Mesenchymal stem cell (in vitro differentiated cells and primary cell): Measurements from ENCODE around the gene PARD3B.

ENCODE experiments used
- DNase-seq: peaks from one replicate; pipeline ENCODE4 v3.0.0-alpha.2; 2013
- H2AFZ ChIP-seq: one replicate; pipeline ENCODE4 v1.6.1; 2013; ENCODE audit warnings: low read depth, mild to moderate bottlenecking, control low read depth, inconsistent platforms, low read length, moderate library complexity
- H2AK5ac ChIP-seq: 2 replicates; pipeline ENCODE4 v1.6.1; 2013; ENCODE audit warnings: low read length, moderate library complexity, mild to moderate bottlenecking, inconsistent platforms; ENCODE audit not compliant: severe bottlenecking
- H2BK120ac ChIP-seq: one replicate; pipeline ENCODE4 v1.6.1; 2013; ENCODE audit warnings: low read depth, mild to moderate bottlenecking, inconsistent platforms, low read length, moderate library complexity
- H2BK12ac ChIP-seq, 2 experiments: one replicate each; pipeline ENCODE4 v1.6.1; 2013; ENCODE audit warnings: inconsistent platforms in 2 of 2, low read length in 2 of 2, mild to moderate bottlenecking in 2 of 2, moderate library complexity in 2 of 2, control low read depth in 1 of 2
- H2BK15ac ChIP-seq: one replicate; pipeline ENCODE4 v1.6.1; 2013; ENCODE audit warnings: mild to moderate bottlenecking, low read depth, inconsistent platforms; ENCODE audit not compliant: poor library complexity, severe bottlenecking
- H2BK5ac ChIP-seq: 2 replicates; pipeline ENCODE4 v1.6.1; 2013; ENCODE audit warnings: low read depth, mild to moderate bottlenecking, low read length, control low read depth, inconsistent platforms; ENCODE audit not compliant: poor library complexity, severe bottlenecking
- H3K14ac ChIP-seq, 2 experiments: one replicate each; pipeline ENCODE4 v1.6.1; 2013; ENCODE audit warnings: inconsistent platforms in 2 of 2, low read length in 2 of 2, control low read depth in 1 of 2, mild to moderate bottlenecking in 1 of 2, moderate library complexity in 1 of 2
- H3K18ac ChIP-seq, 2 experiments: one replicate each; pipeline ENCODE4 v1.6.1; 2013; ENCODE audit warnings: inconsistent platforms in 2 of 2, low read length in 2 of 2, control low read depth in 1 of 2, low read depth in 1 of 2, mild to moderate bottlenecking in 1 of 2
- H3K23ac ChIP-seq, 2 experiments: one replicate each; pipeline ENCODE4 v1.6.1; 2013; ENCODE audit warnings: inconsistent platforms in 2 of 2, low read length in 2 of 2, mild to moderate bottlenecking in 2 of 2, moderate library complexity in 2 of 2, control low read depth in 1 of 2
- H3K27ac ChIP-seq: 2 replicates; pipeline ENCODE4 v1.5.1; 2013; ENCODE audit warnings: mild to moderate bottlenecking, moderate library complexity, low read length, control low read depth, inconsistent platforms; ENCODE audit not compliant: poor library complexity, severe bottlenecking
- H3K27me3 ChIP-seq, 2 experiments: 2 replicates each; pipeline versions ENCODE4 v1.6.1 to v1.7.0; 2013; ENCODE audit warnings: low read length in 2 of 2, mild to moderate bottlenecking in 2 of 2, moderate library complexity in 2 of 2, control low read depth in 1 of 2, inconsistent platforms in 1 of 2; ENCODE audit not compliant: control insufficient read depth in 1 of 2, insufficient read depth in 1 of 2
- H3K36me3 ChIP-seq, 2 experiments: 2 replicates each; pipeline versions ENCODE4 v1.6.1 to v1.7.0; 2013; ENCODE audit warnings: low read length in 2 of 2, control low read depth in 1 of 2, inconsistent platforms in 1 of 2, low read depth in 1 of 2, mild to moderate bottlenecking in 1 of 2; ENCODE audit not compliant: insufficient read depth in 2 of 2, control insufficient read depth in 1 of 2
- H3K4ac ChIP-seq, 2 experiments: one replicate each; pipeline ENCODE4 v1.6.1; 2013; ENCODE audit warnings: inconsistent platforms in 2 of 2, low read length in 2 of 2, mild to moderate bottlenecking in 2 of 2, moderate library complexity in 2 of 2, control low read depth in 1 of 2, low read depth in 1 of 2
- H3K4me1 ChIP-seq: 2 replicates; pipeline ENCODE4 v1.6.1; 2013; ENCODE audit warnings: low read depth, low read length, control low read depth; ENCODE audit not compliant: control insufficient read depth, insufficient read depth
- H3K4me2 ChIP-seq: 2 replicates; pipeline ENCODE4 v1.6.1; 2013; ENCODE audit warnings: low read length, mild to moderate bottlenecking, inconsistent platforms; ENCODE audit not compliant: poor library complexity, severe bottlenecking
- H3K4me3 ChIP-seq, 2 experiments: 2 replicates each; pipeline versions ENCODE4 v1.5.1 to v1.7.0; 2013; ENCODE audit warnings: low read length in 2 of 2, mild to moderate bottlenecking in 2 of 2, control low read depth in 1 of 2, low read depth in 1 of 2; ENCODE audit not compliant: insufficient read depth in 1 of 2
- H3K79me1 ChIP-seq: replicated peaks from 2 replicates; pipeline ENCODE4 v1.6.1; 2013; ENCODE audit warnings: mild to moderate bottlenecking, control low read depth, low read length, inconsistent platforms; ENCODE audit not compliant: poor library complexity, severe bottlenecking
- H3K9ac ChIP-seq: 2 replicates; pipeline ENCODE4 v1.7.0; 2013; ENCODE audit warnings: mild to moderate bottlenecking, low read length, moderate library complexity
- H3K9me3 ChIP-seq: 2 replicates; pipeline ENCODE4 v1.7.0; 2013; ENCODE audit warnings: mild to moderate bottlenecking, low read length; ENCODE audit not compliant: control insufficient read depth
- H4K8ac ChIP-seq: one replicate; pipeline ENCODE4 v1.6.1; 2013; ENCODE audit warnings: inconsistent platforms, mild to moderate bottlenecking, low read length, moderate library complexity
- H4K91ac ChIP-seq: one replicate; pipeline ENCODE4 v1.6.1; 2013; ENCODE audit warnings: mild to moderate bottlenecking, low read length, inconsistent platforms
- WGBS: methylation state at CpG from one replicate; pipeline ENCODE4 v1.1.7; 2013; ENCODE audit warnings: mixed read lengths; 5-methylcytosine and 5-hydroxymethylcytosine counted together

PARD3B gene

DNA sequence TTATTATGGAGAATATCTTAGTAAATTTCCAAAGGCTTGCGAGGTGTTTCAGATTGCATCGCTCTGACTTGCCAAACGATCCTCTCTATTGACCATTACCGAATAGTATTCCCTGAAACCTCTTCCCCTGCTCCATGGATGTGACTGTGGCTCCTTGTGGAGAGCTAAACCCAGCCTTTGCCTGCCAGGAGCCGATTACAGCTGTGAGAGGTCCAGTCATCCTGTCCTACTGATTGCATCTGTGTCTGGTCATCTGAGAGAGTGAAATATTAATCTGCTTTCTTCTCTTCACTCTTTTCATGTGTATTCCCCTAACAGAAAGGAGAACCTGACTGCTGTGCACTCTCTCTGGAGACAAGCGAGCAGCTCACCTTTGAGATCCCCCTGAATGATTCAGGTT is 613.1 kb downstream of the PARD3B start:
- WGBS: 100% methylated on average over 6 of the region's 6 CpGs

DNA sequence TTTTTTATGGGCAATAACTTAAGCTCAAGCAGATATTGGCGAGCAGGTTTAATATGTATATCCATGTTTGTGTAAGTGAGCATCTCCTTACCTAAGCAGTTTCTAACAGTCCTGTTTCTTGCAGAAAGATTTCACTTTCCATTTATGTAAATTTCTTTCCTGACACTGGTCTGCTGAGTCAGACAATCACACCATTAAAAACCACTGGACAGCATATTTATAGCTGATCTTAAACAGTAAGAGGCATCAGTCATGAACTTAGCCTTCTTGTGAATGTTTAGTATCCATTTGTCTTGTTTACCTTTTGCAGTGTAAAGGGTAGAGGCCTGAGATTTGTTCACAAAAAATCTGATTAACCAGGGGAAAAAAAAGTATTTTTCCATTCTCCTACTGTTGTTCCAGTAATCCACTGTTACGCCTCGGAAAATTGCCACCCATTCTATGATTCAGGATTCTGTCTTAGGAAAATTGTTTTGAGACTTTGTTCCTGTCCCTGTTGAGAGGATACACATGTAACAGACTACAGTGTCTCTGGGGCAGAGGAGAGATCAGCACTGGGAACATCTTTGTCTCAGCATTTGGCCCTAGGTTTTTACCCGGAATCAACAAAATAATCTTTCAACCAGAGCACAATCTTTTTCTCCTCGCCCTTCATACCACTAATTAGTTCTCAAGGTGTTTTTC is 616.0 kb downstream of the PARD3B start:
- Histone ChIP-seq H3K27me3 (no peaks in the 10 kb centered on the region), H3K79me1 (no peaks in the 10 kb centered on the region), H2AK5ac (no peak overlapping the region), H4K8ac (no peak overlapping the region), H3K4me1 (no peaks in the 10 kb centered on the region), H3K9me3 (no peaks in the 10 kb centered on the region), H2BK5ac (no peak overlapping the region), H2AFZ (no peak overlapping the region), H3K18ac (no peak overlapping the region), H3K9ac (no peak overlapping the region), H2BK15ac (no peak overlapping the region), H2BK120ac (no peak overlapping the region), H4K91ac (no peak overlapping the region), H3K23ac (no peak overlapping the region), H3K4me2 (no peak overlapping the region), H3K27ac (no peak overlapping the region), H3K4ac (no peak overlapping the region), H3K4me3 (no peak overlapping the region), H3K36me3 (peaks cover 0 to 3% of the 10 kb centered on the region in 2 experiments), H2BK12ac (no peak overlapping the region), H3K14ac (no peak overlapping the region)
- peak; percentile 84 for DNase-seq
- WGBS: 69% methylated on average over 3 of the region's 5 CpGs

More for the DNA sequence above, 613.1 kb downstream of the PARD3B start:
- Histone ChIP-seq H3K4me1 (no peaks in the 10 kb centered on the region), H2AFZ (no peak overlapping the region), H3K18ac (no peak overlapping the region), H3K27ac (no peak overlapping the region), H4K91ac (no peak overlapping the region), H3K14ac (no peak overlapping the region), H3K4me3 (no peak overlapping the region), H3K27me3 (no peaks in the 10 kb centered on the region), H3K4me2 (no peak overlapping the region), H3K36me3 (peaks cover 0 to 3% of the 10 kb centered on the region in 2 experiments), H2BK120ac (no peak overlapping the region), H4K8ac (no peak overlapping the region), H2AK5ac (no peak overlapping the region), H2BK12ac (no peak overlapping the region), H2BK5ac (no peak overlapping the region), H3K79me1 (no peaks in the 10 kb centered on the region), H2BK15ac (no peak overlapping the region), H3K4ac (no peak overlapping the region), H3K23ac (no peak overlapping the region), H3K9me3 (no peaks in the 10 kb centered on the region), H3K9ac (no peak overlapping the region)
- no peak for DNase-seq

DNA sequence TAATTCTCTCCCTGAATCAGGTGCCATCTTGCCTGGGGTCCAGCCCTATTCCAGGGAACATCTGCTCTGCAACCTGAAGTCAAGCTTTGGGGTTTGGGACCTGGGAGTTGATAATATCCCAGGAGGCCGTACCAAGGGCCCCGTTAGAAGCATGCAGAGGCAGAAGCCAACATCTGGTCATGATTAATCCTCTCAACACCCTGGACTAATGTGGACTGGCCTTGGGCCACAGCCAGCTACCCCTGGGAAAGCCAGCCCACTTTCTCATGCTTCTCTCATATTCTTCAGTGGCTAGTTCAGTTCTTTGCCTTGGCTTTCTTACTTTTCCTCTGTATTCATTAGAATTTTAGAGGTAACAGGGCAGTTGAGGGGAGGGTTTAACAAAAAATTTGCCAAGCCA is 621.5 kb downstream of the PARD3B start:
- no peaks in the 10 kb centered on the region for H3K4me1 ChIP-seq
- H2AFZ ChIP-seq: no peak overlapping the region
- no peaks in the 10 kb centered on the region for H3K79me1 ChIP-seq
- WGBS: 73% methylated on average over 2 of the region's 2 CpGs
- H3K27me3 ChIP-seq: no peaks in the 10 kb centered on the region
- no peak overlapping the region for H3K27ac ChIP-seq
- DNase-seq: no peak
- peak overlapping the region in 1 of 2 experiments; percentile 27 for H3K14ac ChIP-seq
- no peak overlapping the region for H2BK12ac ChIP-seq
- H2AK5ac ChIP-seq: no peak overlapping the region
- H4K8ac ChIP-seq: no peak overlapping the region
- peak overlapping the region; percentile 61 for H4K91ac ChIP-seq
- peak overlapping the region in 1 of 2 experiments; percentile 43 for H3K18ac ChIP-seq
- H3K4ac ChIP-seq: no peak overlapping the region
- H3K23ac ChIP-seq: no peak overlapping the region
- peaks cover 0 to 4% of the 10 kb centered on the region in 2 experiments for H3K36me3 ChIP-seq
- no peak overlapping the region for H2BK15ac ChIP-seq
- no peak overlapping the region for H2BK120ac ChIP-seq
- no peak overlapping the region for H3K4me3 ChIP-seq
- H3K4me2 ChIP-seq: no peak overlapping the region
- H2BK5ac ChIP-seq: no peak overlapping the region
- no peak overlapping the region for H3K9ac ChIP-seq
- H3K9me3 ChIP-seq: no peaks in the 10 kb centered on the region

DNA sequence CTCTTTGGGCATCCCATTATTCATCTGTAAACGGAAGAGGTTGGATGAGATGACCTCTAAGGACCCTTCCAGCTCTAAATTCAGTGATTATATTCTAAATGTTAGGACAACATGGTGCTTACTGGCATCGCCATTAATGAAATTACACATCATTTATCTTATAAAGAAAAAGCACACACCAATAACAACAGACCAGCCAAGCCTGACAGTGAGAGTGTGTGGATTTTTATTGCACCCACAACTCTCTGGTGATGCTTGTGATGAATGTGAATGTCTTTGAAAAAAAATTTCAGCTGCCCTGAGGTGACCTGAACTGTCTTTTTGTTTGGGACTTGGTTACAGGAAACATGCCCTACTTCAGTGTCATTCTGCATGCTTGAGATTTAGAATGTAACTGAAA is 623.7 kb downstream of the PARD3B start:
- H2AFZ ChIP-seq: no peak overlapping the region
- no peak overlapping the region for H3K27ac ChIP-seq
- WGBS: no CpG with 5 or more reads among the region's 2 CpGs
- no peak overlapping the region for H3K18ac ChIP-seq
- H3K4me3 ChIP-seq: no peak overlapping the region
- H3K9me3 ChIP-seq: no peaks in the 10 kb centered on the region
- H3K9ac ChIP-seq: no peak overlapping the region
- H2AK5ac ChIP-seq: no peak overlapping the region
- H3K4ac ChIP-seq: no peak overlapping the region
- H3K79me1 ChIP-seq: no peaks in the 10 kb centered on the region
- no peaks in the 10 kb centered on the region for H3K4me1 ChIP-seq
- peaks cover 4% of the 10 kb centered on the region in 2 experiments for H3K36me3 ChIP-seq
- no peak overlapping the region for H3K23ac ChIP-seq
- H2BK5ac ChIP-seq: no peak overlapping the region
- no peak for DNase-seq
- H3K27me3 ChIP-seq: no peaks in the 10 kb centered on the region
- no peak overlapping the region for H4K91ac ChIP-seq
- no peak overlapping the region for H2BK12ac ChIP-seq
- H3K4me2 ChIP-seq: no peak overlapping the region
- H2BK120ac ChIP-seq: no peak overlapping the region
- H2BK15ac ChIP-seq: no peak overlapping the region
- no peak overlapping the region for H4K8ac ChIP-seq
- no peak overlapping the region for H3K14ac ChIP-seq
